Mucosa of descending colon (tissue), 3 donors: ENCODE results near the gene WDR88. TPM values are rescaled to one million over a fixed set of nuclear protein-coding genes. Genes with fewer than 3 reads are reported as not detected.

Source experiments
- ATAC-seq: fragments of 200-7000 bp; cut with Tn5 transposase; one replicate; pipeline ENCODE4 v1.9.1; 2020; ENCODE audit warnings: mild to moderate bottlenecking, moderate library complexity
- DNase-seq, 3 donors: peaks; one replicate each; pipeline ENCODE4 v3.0.0-alpha.2; 2020
- H3K36me3 ChIP-seq: fragments of 200-600 bp; one replicate; pipeline ENCODE4 v1.8.0; 2021; ENCODE audit warnings: low read depth, mild to moderate bottlenecking
- H3K4me1 ChIP-seq: fragments of 200-600 bp; one replicate; pipeline ENCODE4 v1.8.0; 2021; ENCODE audit warnings: low read depth, mild to moderate bottlenecking
- H3K4me3 ChIP-seq: fragments of 200-600 bp; one replicate; pipeline ENCODE4 v1.8.0; 2021; ENCODE audit warnings: mild to moderate bottlenecking
- H3K9me3 ChIP-seq: fragments of 200-600 bp; one replicate; pipeline ENCODE4 v1.8.0; 2021; ENCODE audit warnings: mild to moderate bottlenecking
- intact Hi-C, 2 donors: fragments of 100-400 bp; cut with DNase I in 1 of 2; cut with micrococcal nuclease in 1 of 2; formaldehyde crosslinking; loops; one replicate each; pipeline versions ENCODE4 v1.11.0 to v1.11.1; 2022; cut with DNase I, micrococcal nuclease
- total RNA-seq, 3 donors: library from RNA; stranded (reverse); fragmentation: NEBNext Ultra II Directional in 2 of 3; extraction: Animal tissue kit (Norgen Biotek cat#: 25700) in 2 of 3; gene quantifications; one replicate each; pipeline versions ENCODE4 v1.2.1 to v1.2.4, GENCODE V29; 2021 to 2023
- TF ChIP-seq, protein P1 (sequence below): fragments of 200-600 bp; IDR thresholded peaks from one replicate; pipeline ENCODE4 v1.8.0; 2022; ENCODE audit warnings: antibody characterized with exemption, mild to moderate bottlenecking
- donor health status: DM: no; HTN: no; CAD: no; lungs with moderate emphysema.
- donor health status: DM: no; HTN: no; CAD: no.
- donor health status: DM: no; HTN: yes; CAD: no.

WDR88 gene
- total RNA-seq, 3 donors from 2014 or later: not detected

GRCh38 chr19:33093420-33094210, 38.3 kb upstream of the WDR88 start:
- H3K9me3 ChIP-seq: no peaks in the 10 kb centered on the region
- H3K4me3 ChIP-seq: no peak overlapping the region
- TF ChIP-seq, protein P1, sequence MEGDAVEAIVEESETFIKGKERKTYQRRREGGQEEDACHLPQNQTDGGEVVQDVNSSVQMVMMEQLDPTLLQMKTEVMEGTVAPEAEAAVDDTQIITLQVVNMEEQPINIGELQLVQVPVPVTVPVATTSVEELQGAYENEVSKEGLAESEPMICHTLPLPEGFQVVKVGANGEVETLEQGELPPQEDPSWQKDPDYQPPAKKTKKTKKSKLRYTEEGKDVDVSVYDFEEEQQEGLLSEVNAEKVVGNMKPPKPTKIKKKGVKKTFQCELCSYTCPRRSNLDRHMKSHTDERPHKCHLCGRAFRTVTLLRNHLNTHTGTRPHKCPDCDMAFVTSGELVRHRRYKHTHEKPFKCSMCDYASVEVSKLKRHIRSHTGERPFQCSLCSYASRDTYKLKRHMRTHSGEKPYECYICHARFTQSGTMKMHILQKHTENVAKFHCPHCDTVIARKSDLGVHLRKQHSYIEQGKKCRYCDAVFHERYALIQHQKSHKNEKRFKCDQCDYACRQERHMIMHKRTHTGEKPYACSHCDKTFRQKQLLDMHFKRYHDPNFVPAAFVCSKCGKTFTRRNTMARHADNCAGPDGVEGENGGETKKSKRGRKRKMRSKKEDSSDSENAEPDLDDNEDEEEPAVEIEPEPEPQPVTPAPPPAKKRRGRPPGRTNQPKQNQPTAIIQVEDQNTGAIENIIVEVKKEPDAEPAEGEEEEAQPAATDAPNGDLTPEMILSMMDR: no peak
- intact Hi-C loops: no loop called here
- peaks cover 8% of the 10 kb centered on the region for H3K36me3 ChIP-seq
- DNase-seq (no peak), ATAC-seq (no peak)
- H3K4me1 ChIP-seq: no peaks in the 10 kb centered on the region

- DNase-seq (no peak), ATAC-seq (peak; percentile 89)
- Histone ChIP-seq H3K9me3 (no peaks in the 10 kb centered on the region), H3K36me3 (peaks cover 8% of the 10 kb centered on the region), H3K4me1 (no peaks in the 10 kb centered on the region), H3K4me3 (no peak overlapping the region)
- TF ChIP-seq, protein P1: no peak
- intact Hi-C loops: no loop called here
These were observed 37.4 kb upstream of the WDR88 start for GRCh38 chr19:33094436-33095067.

- Histone ChIP-seq H3K36me3 (peaks cover 8% of the 10 kb centered on the region), H3K4me1 (no peaks in the 10 kb centered on the region), H3K9me3 (no peaks in the 10 kb centered on the region), H3K4me3 (no peak overlapping the region)
- intact Hi-C loops: no loop called here
- TF ChIP-seq, protein P1: no peak
- DNase-seq: no peak
- peak; percentile 45 for ATAC-seq
These were observed 35.9 kb upstream of the WDR88 start for GRCh38 chr19:33096005-33096404.

DNA sequence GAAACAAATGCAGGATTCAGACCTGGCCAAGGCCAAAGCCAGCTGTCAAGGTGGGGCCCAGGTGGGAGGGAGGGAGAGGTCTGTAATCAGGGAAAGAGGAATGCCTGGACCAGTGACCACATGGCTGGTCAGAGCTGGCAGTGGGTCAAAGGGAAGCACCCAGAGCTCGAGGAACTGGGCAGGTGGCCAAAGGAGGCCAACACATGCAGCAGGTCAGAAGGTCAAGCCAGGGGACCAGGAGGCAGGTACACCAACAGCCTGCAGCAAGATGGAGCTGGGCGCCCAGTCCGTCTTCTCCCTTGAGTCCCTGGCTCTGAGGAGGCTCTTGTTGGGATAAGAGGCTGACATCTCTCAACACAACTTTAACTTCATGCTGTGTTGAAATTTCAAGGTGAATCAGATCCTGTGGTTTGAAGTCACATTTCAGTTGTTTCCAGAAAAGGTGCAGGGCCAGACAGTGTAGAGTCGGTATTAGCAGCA, 33.8 kb upstream of the WDR88 start:
- H3K4me1 ChIP-seq: no peaks in the 10 kb centered on the region
- H3K36me3 ChIP-seq: peaks cover 8% of the 10 kb centered on the region
- ATAC-seq: no peak
- intact Hi-C loops: no loop called here
- peak; percentile 33 to 62 (median 46) for DNase-seq
- no peak overlapping the region for H3K4me3 ChIP-seq
- no peaks in the 10 kb centered on the region for H3K9me3 ChIP-seq
- TF ChIP-seq, protein P1: no peak

DNA sequence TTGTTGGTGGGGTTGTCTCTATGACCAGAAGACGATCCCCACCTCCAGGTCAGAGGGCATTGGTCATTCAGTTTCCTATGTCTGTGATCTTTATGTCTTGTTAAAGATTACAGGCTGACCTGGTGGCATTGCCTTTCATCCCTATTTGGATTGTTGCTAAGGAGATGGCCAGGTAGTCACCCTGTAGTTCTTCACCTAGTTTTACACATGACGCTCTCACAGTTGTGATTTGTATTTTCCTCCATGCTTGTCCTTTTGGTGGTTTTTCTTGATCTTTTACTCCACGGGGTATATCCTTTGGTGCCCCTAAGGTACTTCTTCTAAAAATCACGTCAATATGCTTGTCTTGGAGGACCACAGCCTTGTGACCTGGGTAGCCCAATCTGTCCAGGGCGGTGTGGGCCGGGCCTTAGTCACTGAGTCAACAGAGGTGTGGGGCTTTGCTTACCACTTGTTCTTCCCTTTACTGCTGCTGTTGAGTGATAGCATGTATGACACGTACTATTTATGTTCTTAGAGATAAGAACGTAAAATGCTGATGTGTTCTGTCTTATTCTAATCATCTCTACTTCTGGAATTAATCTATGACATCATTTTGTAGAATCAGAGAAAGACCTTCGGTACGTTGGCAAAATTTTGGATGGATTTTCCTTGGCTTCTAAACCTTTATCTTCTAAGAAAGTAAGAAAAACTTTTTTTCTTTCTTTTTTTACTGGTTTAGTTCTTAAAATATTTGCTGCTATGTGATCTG, 30.8 kb upstream of the WDR88 start:
- intact Hi-C loops: no loop called here
- no peak overlapping the region for H3K4me3 ChIP-seq
- H3K9me3 ChIP-seq: no peaks in the 10 kb centered on the region
- peak; percentile 99 for ATAC-seq
- peaks cover 8% of the 10 kb centered on the region for H3K36me3 ChIP-seq
- H3K4me1 ChIP-seq: no peaks in the 10 kb centered on the region
- peak; percentile 80 to 84 (median 83) for DNase-seq
- TF ChIP-seq, protein P1: no peak
